GM13977 (cell line): ENCODE measurements around the gene CDH4.

Experiments used
- DNase-seq: peaks from one replicate; pipeline ENCODE4 v3.0.0; 2012; ENCODE audit warnings: low spot score
- CTCF ChIP-seq: IDR thresholded peaks from 2 replicates; pipeline ENCODE4 v1.5.1; 2012; ENCODE audit warnings: mild to moderate bottlenecking, control low read depth; ENCODE audit not compliant: insufficient read depth; ENCODE audit errors: extremely low read depth, missing control alignments
- in situ Hi-C: fragments of 300-500 bp; cut with MboI; formaldehyde crosslinking; loops from one replicate; pipeline ENCODE4 v1.12.0; 2022; ENCODE audit warnings: low sequenced_read_pairs, low pct_unique_long_range_greater_than_20kb, mixed read lengths, inconsistent platforms; ENCODE audit not compliant: unreplicated experiment

CDH4 gene

GRCh38 chr20:61419010-61419409, 166.9 kb downstream of the CDH4 start:
- in situ Hi-C loops = no loop called here

DNA sequence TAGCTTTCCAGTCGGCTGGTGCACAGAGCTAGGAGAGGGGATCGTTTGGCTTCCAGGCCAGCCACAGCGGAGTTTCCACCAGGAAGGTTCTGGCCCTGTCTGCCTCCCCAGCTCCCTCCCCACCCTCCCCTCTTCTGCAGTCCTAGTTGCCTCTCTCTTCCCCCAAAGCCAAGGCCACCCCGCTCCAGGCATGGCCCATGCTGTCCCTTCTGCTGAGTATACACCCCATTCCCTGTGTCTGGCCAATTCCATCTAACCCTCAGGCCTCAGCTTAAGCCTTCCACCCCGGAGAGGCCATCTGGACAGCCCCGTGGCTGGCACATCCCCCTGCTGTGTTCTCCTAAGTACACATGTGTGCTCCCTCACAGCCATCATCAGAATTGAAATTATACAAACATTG, 167.4 kb downstream of the CDH4 start:
- no peak for DNase-seq
- no peak for TF ChIP-seq CTCF
- in situ Hi-C loops = no loop called here

More at GRCh38 chr20:61419010-61419409, 166.9 kb downstream of the CDH4 start:
- TF ChIP-seq CTCF = no peak
- no peak for DNase-seq

DNA sequence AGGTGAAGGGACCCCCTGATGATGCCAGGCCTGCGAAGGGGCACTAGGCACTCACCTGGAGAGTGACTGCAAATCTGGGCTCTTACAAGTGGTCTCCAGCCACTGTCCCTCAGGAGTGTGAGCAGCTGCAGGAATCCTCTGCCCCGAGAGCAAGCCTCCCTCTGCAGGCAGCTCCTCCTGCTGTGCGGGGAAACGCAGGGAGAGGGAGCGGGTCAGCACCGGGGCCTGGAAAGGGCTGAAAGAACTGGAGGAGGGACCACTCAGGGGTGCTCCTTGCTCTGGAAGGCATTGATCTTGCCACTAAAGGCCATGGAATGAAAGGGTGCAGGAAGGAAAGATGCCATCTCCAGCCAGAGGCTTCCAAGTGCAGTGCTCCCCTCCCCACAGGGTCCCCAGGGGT, 168.0 kb downstream of the CDH4 start:
- no peak for TF ChIP-seq CTCF
- in situ Hi-C loops = no loop called here
- DNase-seq = no peak

DNA sequence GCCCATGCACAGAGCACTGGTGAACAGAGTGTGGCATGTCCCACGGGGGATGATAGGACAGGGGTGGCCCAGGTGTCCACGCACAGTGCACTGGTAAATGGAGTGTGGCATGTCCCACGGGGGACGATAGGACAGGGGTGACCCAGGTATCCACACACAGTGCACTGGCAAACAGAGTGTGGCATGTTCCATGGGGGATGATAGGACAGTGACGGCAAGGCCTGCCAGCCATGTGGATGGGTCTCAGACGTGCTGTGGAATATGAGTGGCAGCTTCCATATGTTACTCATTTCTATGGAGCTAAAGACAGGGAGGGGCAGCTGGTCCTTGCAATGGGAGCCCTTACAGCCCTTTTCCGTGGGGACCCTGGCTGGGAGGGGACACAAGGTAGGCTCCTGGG, 168.7 kb downstream of the CDH4 start:
- DNase-seq = no peak
- no peak for TF ChIP-seq CTCF
- in situ Hi-C loops = no loop called here

- no peak for DNase-seq
Observed at GRCh38 chr20:61422636-61423425, 170.8 kb downstream of the CDH4 start.

GRCh38 chr20:61424011-61424627, 172.1 kb downstream of the CDH4 start:
- TF ChIP-seq CTCF = no peak
- no peak for DNase-seq
- in situ Hi-C loops = no loop called here

More at GRCh38 chr20:61422636-61423425, 170.8 kb downstream of the CDH4 start:
- TF ChIP-seq CTCF = no peak
- in situ Hi-C loops = no loop called here
